HUES48 (cell line): ENCODE results near the gene PCDHB6.
"Not testable (repeated sequence)": the region's sequence is repeated elsewhere in the genome, so short reads cannot be mapped to it uniquely, and the experiment has no call there.

Source experiments
- H3K27ac ChIP-seq: one replicate; pipeline ENCODE4 v1.7.0; 2013; ENCODE audit warnings: low read depth, low read length, inconsistent platforms
- H3K27me3 ChIP-seq: 2 replicates; pipeline ENCODE4 v1.6.1; 2013; ENCODE audit warnings: mild to moderate bottlenecking, low read length; ENCODE audit not compliant: control insufficient read depth, insufficient read depth
- H3K36me3 ChIP-seq: 2 replicates; pipeline ENCODE4 v1.6.1; 2013; ENCODE audit warnings: low read length; ENCODE audit not compliant: control insufficient read depth, insufficient read depth
- H3K4me1 ChIP-seq: 2 replicates; pipeline ENCODE4 v1.6.1; 2013; ENCODE audit warnings: mild to moderate bottlenecking, low read length; ENCODE audit not compliant: control insufficient read depth, insufficient read depth
- H3K4me3 ChIP-seq: 2 replicates; pipeline ENCODE4 v1.5.1; 2013; ENCODE audit warnings: mild to moderate bottlenecking, low read depth, low read length
- H3K9ac ChIP-seq: 2 replicates; pipeline ENCODE4 v1.6.1; 2013; ENCODE audit warnings: mild to moderate bottlenecking, low read depth, low read length, moderate library complexity
- H3K9me3 ChIP-seq: 2 replicates; pipeline ENCODE4 v1.6.1; 2013; ENCODE audit warnings: low read length; ENCODE audit not compliant: control insufficient read depth, insufficient read depth

Gene PCDHB6

GRCh38 chr5:141135030-141135717 lies 14.7 kb upstream of the PCDHB6 start, which contains the start of gene PCDHB5:
Gene PCDHB5 (plus strand): TSS chr5:141135206. CDS start chr5:141135435, 229 bp downstream.
- H3K36me3 ChIP-seq, result no peaks in the 10 kb centered on the region
- peak within 1 kb of the TSS; percentile 80 for H3K9ac ChIP-seq
- H3K27ac ChIP-seq, result no peak within 1 kb of the TSS
- H3K9me3 ChIP-seq, result peaks cover 20% of the 10 kb centered on the region
- H3K27me3 ChIP-seq, result no peaks in the 10 kb centered on the region
- H3K4me3 ChIP-seq, result peak within 1 kb of the TSS; percentile 65
- H3K4me1 ChIP-seq, result no peaks in the 10 kb centered on the region

- Histone ChIP-seq H3K27me3 (no peaks in the 10 kb centered on the region), H3K4me3 (peak overlapping the region; percentile 65), H3K9me3 (peaks cover 20% of the 10 kb centered on the region), H3K4me1 (no peaks in the 10 kb centered on the region), H3K9ac (peak overlapping the region; percentile 80; the same call in 1 of the 2 replicates), H3K36me3 (no peaks in the 10 kb centered on the region), H3K27ac (no peak overlapping the region)
These were observed 14.1 kb upstream of the PCDHB6 start for GRCh38 chr5:141135718-141136266.

GRCh38 chr5:141137346-141137745 lies 12.5 kb upstream of the PCDHB6 start:
- not testable (repeated sequence) for H3K27me3 ChIP-seq, H3K27ac ChIP-seq, H3K9ac ChIP-seq, H3K4me3 ChIP-seq, H3K36me3 ChIP-seq, H3K4me1 ChIP-seq
- peaks cover 20% of the 10 kb centered on the region for H3K9me3 ChIP-seq

GRCh38 chr5:141150224-141150992 lies 551 bp downstream of the PCDHB6 start:
- no peaks in the 10 kb centered on the region for H3K4me1 ChIP-seq
- no peaks in the 10 kb centered on the region for H3K36me3 ChIP-seq
- no peak overlapping the region for H3K27ac ChIP-seq
- H3K9me3 ChIP-seq, result peaks cover 9% of the 10 kb centered on the region; the same call in 1 of the 2 replicates
- H3K4me3 ChIP-seq, result no peak overlapping the region
- H3K27me3 ChIP-seq, result no peaks in the 10 kb centered on the region
- H3K9ac ChIP-seq, result no peak overlapping the region

GRCh38 chr5:141150993-141151325 lies 1.1 kb downstream of the PCDHB6 start:
- H3K27ac ChIP-seq, result no peak overlapping the region
- peaks cover 9% of the 10 kb centered on the region; the same call in 1 of the 2 replicates for H3K9me3 ChIP-seq
- H3K36me3 ChIP-seq, result no peaks in the 10 kb centered on the region
- H3K4me3 ChIP-seq, result no peak overlapping the region
- H3K27me3 ChIP-seq, result no peaks in the 10 kb centered on the region
- no peaks in the 10 kb centered on the region for H3K4me1 ChIP-seq
- H3K9ac ChIP-seq, result no peak overlapping the region

GRCh38 chr5:141151632-141152031 lies 1.8 kb downstream of the PCDHB6 start:
- H3K27me3 ChIP-seq, H3K36me3 ChIP-seq, H3K27ac ChIP-seq, H3K9ac ChIP-seq, H3K4me1 ChIP-seq, H3K4me3 ChIP-seq, H3K9me3 ChIP-seq: not testable (repeated sequence)

GRCh38 chr5:141152096-141152495 lies 2.2 kb downstream of the PCDHB6 start:
- H3K36me3 ChIP-seq, H3K9ac ChIP-seq, H3K4me3 ChIP-seq, H3K27me3 ChIP-seq, H3K4me1 ChIP-seq, H3K9me3 ChIP-seq, H3K27ac ChIP-seq: not testable (repeated sequence)

- H3K27me3 ChIP-seq, result no peaks in the 10 kb centered on the region
- H3K9me3 ChIP-seq, result peaks cover 2% of the 10 kb centered on the region; the same call in 1 of the 2 replicates
- H3K27ac ChIP-seq, result no peak overlapping the region
- H3K4me1 ChIP-seq, result no peaks in the 10 kb centered on the region
- H3K4me3 ChIP-seq, result no peak overlapping the region
- no peak overlapping the region for H3K9ac ChIP-seq
- no peaks in the 10 kb centered on the region for H3K36me3 ChIP-seq
These were observed 5.9 kb downstream of the PCDHB6 start for GRCh38 chr5:141155540-141156374.

- H3K4me3 ChIP-seq, H3K27me3 ChIP-seq, H3K9ac ChIP-seq, H3K36me3 ChIP-seq, H3K9me3 ChIP-seq, H3K27ac ChIP-seq, H3K4me1 ChIP-seq: not testable (repeated sequence)
These were observed 7.5 kb downstream of the PCDHB6 start for GRCh38 chr5:141157356-141157755.

- not testable (repeated sequence) for H3K36me3 ChIP-seq, H3K9ac ChIP-seq, H3K27me3 ChIP-seq, H3K4me1 ChIP-seq, H3K27ac ChIP-seq, H3K4me3 ChIP-seq, H3K9me3 ChIP-seq
These were observed 8.0 kb downstream of the PCDHB6 start for GRCh38 chr5:141157901-141158300.
